Liver (tissue), 9 donors: ENCODE results near the gene TTF2. TPM values are rescaled to one million over a fixed set of nuclear protein-coding genes. Genes with fewer than 3 reads are reported as not detected.

ENCODE experiments used
- DNase-seq: peaks from one replicate; pipeline ENCODE4 v3.0.0-alpha.2; 2017; ENCODE audit warnings: low spot score
- H3K27ac ChIP-seq, 2 donors: one replicate each; pipeline ENCODE4 v1.7.0; 2013; ENCODE audit warnings: inconsistent platforms in 2 of 2, low read length in 2 of 2, control low read depth in 1 of 2, low read depth in 1 of 2, mild to moderate bottlenecking in 1 of 2
- H3K27me3 ChIP-seq, 4 donors: one replicate each; pipeline versions ENCODE4 v1.6.1 to v1.7.0; 2013; ENCODE audit warnings: low read length in 3 of 4, inconsistent platforms in 1 of 4, mild to moderate bottlenecking in 1 of 4, moderate library complexity in 1 of 4; ENCODE audit not compliant: control insufficient read depth in 4 of 4, insufficient read depth in 4 of 4
- H3K36me3 ChIP-seq, 4 donors: one replicate each; pipeline versions ENCODE4 v1.6.1 to v1.7.0; 2013; ENCODE audit warnings: low read length in 3 of 4, mild to moderate bottlenecking in 3 of 4, low read depth in 1 of 4, moderate library complexity in 1 of 4; ENCODE audit not compliant: control insufficient read depth in 4 of 4, insufficient read depth in 3 of 4
- H3K4me1 ChIP-seq, 4 donors: one replicate each; pipeline versions ENCODE4 v1.6.1 to v1.7.0; 2013; ENCODE audit warnings: low read length in 3 of 4, mild to moderate bottlenecking in 3 of 4, moderate library complexity in 1 of 4; ENCODE audit not compliant: control insufficient read depth in 4 of 4, insufficient read depth in 4 of 4
- H3K4me3 ChIP-seq, 3 donors: one replicate each; pipeline versions ENCODE4 v1.6.1 to v1.7.0; 2013; ENCODE audit warnings: low read length in 3 of 3, control low read depth in 1 of 3, low read depth in 1 of 3, mild to moderate bottlenecking in 1 of 3
- H3K9ac ChIP-seq, 2 donors: one replicate each; pipeline ENCODE4 v1.7.0; 2013; ENCODE audit warnings: low read length in 2 of 2, mild to moderate bottlenecking in 2 of 2, moderate library complexity in 2 of 2, control low read depth in 1 of 2, low read depth in 1 of 2
- H3K9me3 ChIP-seq, 4 donors: one replicate each; pipeline versions ENCODE4 v1.6.1 to v1.7.0; 2013; ENCODE audit warnings: low read length in 3 of 4; ENCODE audit not compliant: control insufficient read depth in 4 of 4
- EGR1 ChIP-seq, 2 donors: IDR thresholded peaks; 2 replicates each; pipeline ENCODE4 v1.6.1; 2016 to 2018; ENCODE audit warnings: antibody characterized with exemption in 2 of 2, low read depth in 2 of 2
- FOXA1 ChIP-seq: IDR thresholded peaks from 2 replicates; pipeline ENCODE4 v1.6.1; 2016; ENCODE audit warnings: antibody characterized with exemption
- FOXA2 ChIP-seq: IDR thresholded peaks from 2 replicates; pipeline ENCODE4 v1.6.1; 2016; ENCODE audit warnings: antibody characterized with exemption
- GABPA ChIP-seq, 2 donors: IDR thresholded peaks in 1 of 2; conservative IDR thresholded peaks in 1 of 2; 2 replicates each; pipeline ENCODE4 v1.6.1; 2016; ENCODE audit warnings: antibody characterized with exemption in 2 of 2, mild to moderate bottlenecking in 1 of 2, moderate library complexity in 1 of 2
- HNF4A ChIP-seq, 2 donors: conservative IDR thresholded peaks; 2 replicates each; pipeline ENCODE4 v1.6.1; 2016; ENCODE audit warnings: antibody characterized with exemption in 2 of 2, mild to moderate bottlenecking in 2 of 2
- HNF4G ChIP-seq: IDR thresholded peaks from 2 replicates; pipeline ENCODE4 v1.6.1; 2016; ENCODE audit warnings: antibody characterized with exemption
- JUND ChIP-seq, 2 donors: IDR thresholded peaks; 2 replicates each; pipeline ENCODE4 v1.6.1; 2016; ENCODE audit warnings: antibody characterized with exemption in 2 of 2
- NR2F2 ChIP-seq: IDR thresholded peaks from 2 replicates; pipeline ENCODE4 v1.6.1; 2016; ENCODE audit warnings: antibody characterized with exemption
- RAD21 ChIP-seq, 2 donors: IDR thresholded peaks; 2 replicates each; pipeline ENCODE4 v1.6.1; 2016; ENCODE audit warnings: antibody characterized with exemption in 2 of 2, mild to moderate bottlenecking in 2 of 2
- RXRA ChIP-seq, 2 donors: IDR thresholded peaks; 2 replicates each; pipeline ENCODE4 v1.6.1; 2017 to 2018; ENCODE audit warnings: antibody characterized with exemption in 2 of 2, mild to moderate bottlenecking in 1 of 2
- SP1 ChIP-seq: IDR thresholded peaks from 2 replicates; pipeline ENCODE4 v1.6.1; 2018; ENCODE audit warnings: antibody characterized with exemption, mild to moderate bottlenecking
- TAF1 ChIP-seq: conservative IDR thresholded peaks from 2 replicates; pipeline ENCODE4 v1.6.1; 2016; ENCODE audit warnings: antibody characterized with exemption, mild to moderate bottlenecking
- YY1 ChIP-seq: IDR thresholded peaks from 2 replicates; pipeline ENCODE4 v1.6.1; 2016; ENCODE audit warnings: antibody characterized with exemption, mild to moderate bottlenecking
- WGBS: extraction: QIAGEN DNeasy Blood & Tissue Kit; methylation state at CpG from one replicate; pipeline ENCODE4 v1.1.7; 2013; 5-methylcytosine and 5-hydroxymethylcytosine counted together
- polyA plus RNA-seq, 2 donors: library from polyadenylated mRNA; stranded (reverse) in 1 of 2; unstranded in 1 of 2; fragments of 200-250 nt in 1 of 2; fragments of >200 nt in 1 of 2; fragmentation: Nextera tagmentation in 1 of 2; extraction: Ambion mirVana in 1 of 2; gene quantifications; one replicate each; pipeline versions ENCODE4 v1.2.1 to v1.2.3, GENCODE V29; 2013 to 2015
- total RNA-seq, 2 donors: library from RNA; depleted of rRNA; stranded (reverse); fragments of >200 nt; gene quantifications; one replicate each; pipeline ENCODE4 v1.2.3, GENCODE V29; 2014
- TF ChIP-seq, protein P1 (sequence below): fragments of 150-350 bp; IDR thresholded peaks from 2 replicates; pipeline ENCODE4 v1.5.1; 2017; ENCODE audit warnings: improper control_type of control experiment, low read depth, low read length; ENCODE audit not compliant: missing input control
- TF ChIP-seq, protein P2 (sequence below): IDR thresholded peaks from 2 replicates; pipeline ENCODE4 v1.6.1; 2016; ENCODE audit warnings: antibody characterized with exemption
- TF ChIP-seq, protein P3 (sequence below): IDR thresholded peaks from 2 replicates; pipeline ENCODE4 v1.6.1; 2016; ENCODE audit warnings: antibody characterized with exemption, mild to moderate bottlenecking
- TF ChIP-seq, protein P4 (sequence below): IDR thresholded peaks from 2 replicates; pipeline ENCODE4 v1.6.1; 2016; ENCODE audit warnings: antibody characterized with exemption
- TF ChIP-seq, protein P5 (sequence below): IDR thresholded peaks from 2 replicates; pipeline ENCODE4 v1.6.1; 2016; ENCODE audit warnings: antibody characterized with exemption
- donor health status: healthy.
- donor health status: healthy.
- donor health status: healthy.
- donor health status: healthy.
- donor health status: healthy.

The TTF2 gene
- total and polyA plus RNA-seq, 4 donors, result 1.3 to 16.9 (median 2.8) TPM

DNA sequence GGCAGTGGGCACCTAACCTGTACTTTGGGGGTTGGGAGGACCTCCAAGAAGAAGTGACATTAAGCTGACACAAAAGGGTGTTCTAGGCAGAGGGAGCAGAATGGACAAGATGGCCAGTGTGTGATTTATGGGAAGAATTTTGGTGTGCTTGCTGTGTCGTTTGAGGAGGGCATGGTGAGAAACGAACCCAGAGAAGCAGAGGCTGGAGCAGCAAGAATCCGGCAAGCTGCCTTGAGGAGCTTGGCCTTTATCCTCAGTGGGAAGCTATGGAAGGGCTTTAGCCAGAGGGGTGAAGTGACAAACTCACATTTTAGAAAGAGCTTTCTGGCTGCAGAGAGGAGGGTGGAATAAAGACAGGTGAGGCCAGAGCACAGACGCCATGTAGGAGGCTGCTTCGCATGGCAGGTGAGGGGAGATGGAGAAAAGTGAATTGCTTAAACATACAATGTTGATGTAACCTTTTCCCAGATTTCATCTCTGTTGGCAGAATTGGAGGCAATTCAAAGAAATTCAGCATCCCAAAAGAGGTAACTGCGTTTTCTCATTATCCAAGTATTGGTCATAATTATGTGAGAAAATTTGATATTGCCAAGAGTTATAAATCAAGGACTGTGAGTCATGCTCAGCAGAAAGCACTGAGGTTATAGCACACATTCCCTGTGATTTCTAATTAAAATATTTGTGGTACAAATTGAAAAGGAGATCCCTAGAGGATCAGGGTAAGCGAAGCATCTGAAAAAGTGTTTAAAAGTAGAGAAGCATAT is 34.9 kb downstream of the TTF2 start:
- Histone ChIP-seq H3K4me3 (no peak overlapping the region), H3K4me1 (no peaks in the 10 kb centered on the region), H3K9me3 (no peaks in the 10 kb centered on the region), H3K27ac (no peak overlapping the region), H3K9ac (no peak overlapping the region), H3K27me3 (no peaks in the 10 kb centered on the region), H3K36me3 (peaks cover 5 to 22% (median 8%) of the 10 kb centered on the region in 4 donors)
- WGBS, result 95% methylated on average over 7 of the region's 7 CpGs
- DNase-seq, result no peak
- TF ChIP-seq SP1 (no peak), RAD21 (IDR thresholded peaks at IDR 0.05) (no peak), HNF4A (conservative IDR thresholded peaks at IDR 0.05) (no peak), EGR1 (IDR thresholded peaks at IDR 0.05; ENCODE audit: low read depth in 2 of 2) (no peak), GABPA (IDR thresholded peaks at IDR 0.05 in 1 of 2, conservative IDR thresholded peaks at IDR 0.05 in 1 of 2) (no peak), FOXA1 (no peak), NR2F2 (no peak), HNF4G (no peak), YY1 (no peak), TAF1 (no peak), RXRA (IDR thresholded peaks at IDR 0.05) (no peak), JUND (IDR thresholded peaks at IDR 0.05) (no peak), FOXA2 (no peak)
- TF ChIP-seq, protein P1, sequence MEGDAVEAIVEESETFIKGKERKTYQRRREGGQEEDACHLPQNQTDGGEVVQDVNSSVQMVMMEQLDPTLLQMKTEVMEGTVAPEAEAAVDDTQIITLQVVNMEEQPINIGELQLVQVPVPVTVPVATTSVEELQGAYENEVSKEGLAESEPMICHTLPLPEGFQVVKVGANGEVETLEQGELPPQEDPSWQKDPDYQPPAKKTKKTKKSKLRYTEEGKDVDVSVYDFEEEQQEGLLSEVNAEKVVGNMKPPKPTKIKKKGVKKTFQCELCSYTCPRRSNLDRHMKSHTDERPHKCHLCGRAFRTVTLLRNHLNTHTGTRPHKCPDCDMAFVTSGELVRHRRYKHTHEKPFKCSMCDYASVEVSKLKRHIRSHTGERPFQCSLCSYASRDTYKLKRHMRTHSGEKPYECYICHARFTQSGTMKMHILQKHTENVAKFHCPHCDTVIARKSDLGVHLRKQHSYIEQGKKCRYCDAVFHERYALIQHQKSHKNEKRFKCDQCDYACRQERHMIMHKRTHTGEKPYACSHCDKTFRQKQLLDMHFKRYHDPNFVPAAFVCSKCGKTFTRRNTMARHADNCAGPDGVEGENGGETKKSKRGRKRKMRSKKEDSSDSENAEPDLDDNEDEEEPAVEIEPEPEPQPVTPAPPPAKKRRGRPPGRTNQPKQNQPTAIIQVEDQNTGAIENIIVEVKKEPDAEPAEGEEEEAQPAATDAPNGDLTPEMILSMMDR, result no peak
- TF ChIP-seq, protein P2, sequence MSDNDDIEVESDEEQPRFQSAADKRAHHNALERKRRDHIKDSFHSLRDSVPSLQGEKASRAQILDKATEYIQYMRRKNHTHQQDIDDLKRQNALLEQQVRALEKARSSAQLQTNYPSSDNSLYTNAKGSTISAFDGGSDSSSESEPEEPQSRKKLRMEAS, result no peak
- TF ChIP-seq, protein P3, sequence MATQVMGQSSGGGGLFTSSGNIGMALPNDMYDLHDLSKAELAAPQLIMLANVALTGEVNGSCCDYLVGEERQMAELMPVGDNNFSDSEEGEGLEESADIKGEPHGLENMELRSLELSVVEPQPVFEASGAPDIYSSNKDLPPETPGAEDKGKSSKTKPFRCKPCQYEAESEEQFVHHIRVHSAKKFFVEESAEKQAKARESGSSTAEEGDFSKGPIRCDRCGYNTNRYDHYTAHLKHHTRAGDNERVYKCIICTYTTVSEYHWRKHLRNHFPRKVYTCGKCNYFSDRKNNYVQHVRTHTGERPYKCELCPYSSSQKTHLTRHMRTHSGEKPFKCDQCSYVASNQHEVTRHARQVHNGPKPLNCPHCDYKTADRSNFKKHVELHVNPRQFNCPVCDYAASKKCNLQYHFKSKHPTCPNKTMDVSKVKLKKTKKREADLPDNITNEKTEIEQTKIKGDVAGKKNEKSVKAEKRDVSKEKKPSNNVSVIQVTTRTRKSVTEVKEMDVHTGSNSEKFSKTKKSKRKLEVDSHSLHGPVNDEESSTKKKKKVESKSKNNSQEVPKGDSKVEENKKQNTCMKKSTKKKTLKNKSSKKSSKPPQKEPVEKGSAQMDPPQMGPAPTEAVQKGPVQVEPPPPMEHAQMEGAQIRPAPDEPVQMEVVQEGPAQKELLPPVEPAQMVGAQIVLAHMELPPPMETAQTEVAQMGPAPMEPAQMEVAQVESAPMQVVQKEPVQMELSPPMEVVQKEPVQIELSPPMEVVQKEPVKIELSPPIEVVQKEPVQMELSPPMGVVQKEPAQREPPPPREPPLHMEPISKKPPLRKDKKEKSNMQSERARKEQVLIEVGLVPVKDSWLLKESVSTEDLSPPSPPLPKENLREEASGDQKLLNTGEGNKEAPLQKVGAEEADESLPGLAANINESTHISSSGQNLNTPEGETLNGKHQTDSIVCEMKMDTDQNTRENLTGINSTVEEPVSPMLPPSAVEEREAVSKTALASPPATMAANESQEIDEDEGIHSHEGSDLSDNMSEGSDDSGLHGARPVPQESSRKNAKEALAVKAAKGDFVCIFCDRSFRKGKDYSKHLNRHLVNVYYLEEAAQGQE, result no peak
- TF ChIP-seq, protein P4, sequence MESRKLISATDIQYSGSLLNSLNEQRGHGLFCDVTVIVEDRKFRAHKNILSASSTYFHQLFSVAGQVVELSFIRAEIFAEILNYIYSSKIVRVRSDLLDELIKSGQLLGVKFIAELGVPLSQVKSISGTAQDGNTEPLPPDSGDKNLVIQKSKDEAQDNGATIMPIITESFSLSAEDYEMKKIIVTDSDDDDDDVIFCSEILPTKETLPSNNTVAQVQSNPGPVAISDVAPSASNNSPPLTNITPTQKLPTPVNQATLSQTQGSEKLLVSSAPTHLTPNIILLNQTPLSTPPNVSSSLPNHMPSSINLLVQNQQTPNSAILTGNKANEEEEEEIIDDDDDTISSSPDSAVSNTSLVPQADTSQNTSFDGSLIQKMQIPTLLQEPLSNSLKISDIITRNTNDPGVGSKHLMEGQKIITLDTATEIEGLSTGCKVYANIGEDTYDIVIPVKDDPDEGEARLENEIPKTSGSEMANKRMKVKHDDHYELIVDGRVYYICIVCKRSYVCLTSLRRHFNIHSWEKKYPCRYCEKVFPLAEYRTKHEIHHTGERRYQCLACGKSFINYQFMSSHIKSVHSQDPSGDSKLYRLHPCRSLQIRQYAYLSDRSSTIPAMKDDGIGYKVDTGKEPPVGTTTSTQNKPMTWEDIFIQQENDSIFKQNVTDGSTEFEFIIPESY, result no peak
- TF ChIP-seq, protein P5, sequence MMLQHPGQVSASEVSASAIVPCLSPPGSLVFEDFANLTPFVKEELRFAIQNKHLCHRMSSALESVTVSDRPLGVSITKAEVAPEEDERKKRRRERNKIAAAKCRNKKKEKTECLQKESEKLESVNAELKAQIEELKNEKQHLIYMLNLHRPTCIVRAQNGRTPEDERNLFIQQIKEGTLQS, result no peak
